ENCODE data around the gene UBA1.

Gene UBA1

DNA sequence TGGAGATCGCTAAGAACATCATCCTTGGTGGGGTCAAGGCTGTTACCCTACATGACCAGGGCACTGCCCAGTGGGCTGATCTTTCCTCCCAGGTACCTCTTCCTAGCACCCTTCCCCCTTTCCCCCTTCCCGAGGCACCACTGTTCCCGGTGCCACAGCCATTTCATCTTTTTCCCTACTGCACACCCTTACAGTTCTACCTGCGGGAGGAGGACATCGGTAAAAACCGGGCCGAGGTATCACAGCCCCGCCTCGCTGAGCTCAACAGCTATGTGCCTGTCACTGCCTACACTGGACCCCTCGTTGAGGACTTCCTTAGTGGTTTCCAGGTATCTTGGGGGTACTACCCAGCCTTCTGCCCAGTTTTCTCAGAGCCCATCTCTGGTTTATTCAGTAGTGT lies 5.7 kb downstream of the UBA1 start:
- Histone ChIP-seq H3K4me3 (ENCODE audit: low read length, poor library complexity, severe bottlenecking) (no peak overlapping the region), H3K9ac (ENCODE audit: low read depth, low read length, poor library complexity, severe bottlenecking) (no peak overlapping the region), H3F3A (ENCODE audit: low read depth) (no peaks in the 10 kb centered on the region), H3K9me2 (replicated peaks; ENCODE audit: low read depth, low read length) (no peaks in the 10 kb centered on the region), H3K79me2 (ENCODE audit: insufficient read depth, low read length) (peaks cover 51% of the 10 kb centered on the region), H3K4me2 (ENCODE audit: low read depth, low read length, poor library complexity, severe bottlenecking) (no peak overlapping the region), H4K20me1 (ENCODE audit: insufficient read depth, low read length, poor library complexity, severe bottlenecking) (peaks cover 34% of the 10 kb centered on the region), H2AFZ (ENCODE audit: low read length) (no peak overlapping the region), H3K4me1 (ENCODE audit: insufficient read depth, low read length, poor library complexity, severe bottlenecking) (peaks cover 28% of the 10 kb centered on the region), H3K36me3 (ENCODE audit: insufficient read depth, low read length) (peaks cover 53% of the 10 kb centered on the region; the same call in 1 of the 2 replicates), H3K9me3 (ENCODE audit: insufficient read depth, low read depth, low read length) (no peaks in the 10 kb centered on the region), H3K27me3 (ENCODE audit: insufficient read depth, low read length, poor library complexity, severe bottlenecking) (no peaks in the 10 kb centered on the region)
- TF ChIP-seq EZH2phosphoT487 (IDR thresholded peaks at IDR 0.05; ENCODE audit: borderline replicate concordance): no peak
- TF ChIP-seq, protein P1, sequence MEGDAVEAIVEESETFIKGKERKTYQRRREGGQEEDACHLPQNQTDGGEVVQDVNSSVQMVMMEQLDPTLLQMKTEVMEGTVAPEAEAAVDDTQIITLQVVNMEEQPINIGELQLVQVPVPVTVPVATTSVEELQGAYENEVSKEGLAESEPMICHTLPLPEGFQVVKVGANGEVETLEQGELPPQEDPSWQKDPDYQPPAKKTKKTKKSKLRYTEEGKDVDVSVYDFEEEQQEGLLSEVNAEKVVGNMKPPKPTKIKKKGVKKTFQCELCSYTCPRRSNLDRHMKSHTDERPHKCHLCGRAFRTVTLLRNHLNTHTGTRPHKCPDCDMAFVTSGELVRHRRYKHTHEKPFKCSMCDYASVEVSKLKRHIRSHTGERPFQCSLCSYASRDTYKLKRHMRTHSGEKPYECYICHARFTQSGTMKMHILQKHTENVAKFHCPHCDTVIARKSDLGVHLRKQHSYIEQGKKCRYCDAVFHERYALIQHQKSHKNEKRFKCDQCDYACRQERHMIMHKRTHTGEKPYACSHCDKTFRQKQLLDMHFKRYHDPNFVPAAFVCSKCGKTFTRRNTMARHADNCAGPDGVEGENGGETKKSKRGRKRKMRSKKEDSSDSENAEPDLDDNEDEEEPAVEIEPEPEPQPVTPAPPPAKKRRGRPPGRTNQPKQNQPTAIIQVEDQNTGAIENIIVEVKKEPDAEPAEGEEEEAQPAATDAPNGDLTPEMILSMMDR (conservative IDR thresholded peaks at IDR 0.05; ENCODE audit: low read length): no peak

DNA sequence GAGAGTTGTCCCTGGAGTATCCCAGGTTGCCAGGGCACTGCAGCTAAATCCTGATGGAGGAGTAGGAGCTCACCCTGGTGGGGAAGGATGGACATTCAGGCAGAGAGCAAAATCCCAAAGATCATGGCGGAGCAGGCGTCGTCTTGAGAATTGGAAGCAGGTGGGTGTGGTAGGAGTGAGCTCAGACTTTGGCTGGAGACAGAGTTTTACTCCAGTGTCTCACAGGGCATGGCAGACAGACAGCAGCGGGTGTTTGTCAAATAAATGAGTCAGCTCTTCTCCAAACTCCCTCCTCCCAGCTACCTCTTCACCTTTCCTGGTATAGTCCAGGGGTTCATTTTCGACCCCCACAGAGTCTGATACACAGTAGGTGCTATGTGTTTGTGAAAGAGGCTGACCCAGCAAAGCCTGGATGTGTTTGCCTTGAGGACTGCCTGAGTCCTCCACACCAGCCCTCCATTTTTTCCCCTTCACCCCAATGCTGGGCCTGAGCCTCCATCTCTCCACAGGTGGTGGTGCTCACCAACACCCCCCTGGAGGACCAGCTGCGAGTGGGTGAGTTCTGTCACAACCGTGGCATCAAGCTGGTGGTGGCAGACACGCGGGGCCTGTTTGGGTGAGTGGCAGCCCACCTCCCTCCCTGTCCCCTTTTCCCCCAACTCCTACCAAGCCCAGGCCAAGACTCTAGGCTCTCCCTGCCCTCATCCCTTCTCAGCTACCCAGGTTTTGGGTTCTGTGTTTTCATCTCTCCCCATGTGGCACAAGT lies 6.9 kb downstream of the UBA1 start:
- H3K9me3 ChIP-seq (ENCODE audit: insufficient read depth, low read depth, low read length): no peaks in the 10 kb centered on the region
- no peak overlapping the region for H2AFZ ChIP-seq (ENCODE audit: low read length)
- H3K9me2 ChIP-seq (replicated peaks; ENCODE audit: low read depth, low read length): no peaks in the 10 kb centered on the region
- H3F3A ChIP-seq (ENCODE audit: low read depth): no peaks in the 10 kb centered on the region
- H3K36me3 ChIP-seq (ENCODE audit: insufficient read depth, low read length): peaks cover 63% of the 10 kb centered on the region; the same call in 1 of the 2 replicates
- H3K27me3 ChIP-seq (ENCODE audit: insufficient read depth, low read length, poor library complexity, severe bottlenecking): no peaks in the 10 kb centered on the region
- TF ChIP-seq, protein P1 (conservative IDR thresholded peaks at IDR 0.05; ENCODE audit: low read length): no peak
- no peak for TF ChIP-seq EZH2phosphoT487 (IDR thresholded peaks at IDR 0.05; ENCODE audit: borderline replicate concordance)
- H3K79me2 ChIP-seq (ENCODE audit: insufficient read depth, low read length): peaks cover 38% of the 10 kb centered on the region
- H4K20me1 ChIP-seq (ENCODE audit: insufficient read depth, low read length, poor library complexity, severe bottlenecking): peaks cover 30% of the 10 kb centered on the region
- H3K9ac ChIP-seq (ENCODE audit: low read depth, low read length, poor library complexity, severe bottlenecking): no peak overlapping the region
- no peak overlapping the region for H3K4me3 ChIP-seq (ENCODE audit: low read length, poor library complexity, severe bottlenecking)
- no peak overlapping the region for H3K4me2 ChIP-seq (ENCODE audit: low read depth, low read length, poor library complexity, severe bottlenecking)
- peaks cover 26% of the 10 kb centered on the region for H3K4me1 ChIP-seq (ENCODE audit: insufficient read depth, low read length, poor library complexity, severe bottlenecking)

DNA sequence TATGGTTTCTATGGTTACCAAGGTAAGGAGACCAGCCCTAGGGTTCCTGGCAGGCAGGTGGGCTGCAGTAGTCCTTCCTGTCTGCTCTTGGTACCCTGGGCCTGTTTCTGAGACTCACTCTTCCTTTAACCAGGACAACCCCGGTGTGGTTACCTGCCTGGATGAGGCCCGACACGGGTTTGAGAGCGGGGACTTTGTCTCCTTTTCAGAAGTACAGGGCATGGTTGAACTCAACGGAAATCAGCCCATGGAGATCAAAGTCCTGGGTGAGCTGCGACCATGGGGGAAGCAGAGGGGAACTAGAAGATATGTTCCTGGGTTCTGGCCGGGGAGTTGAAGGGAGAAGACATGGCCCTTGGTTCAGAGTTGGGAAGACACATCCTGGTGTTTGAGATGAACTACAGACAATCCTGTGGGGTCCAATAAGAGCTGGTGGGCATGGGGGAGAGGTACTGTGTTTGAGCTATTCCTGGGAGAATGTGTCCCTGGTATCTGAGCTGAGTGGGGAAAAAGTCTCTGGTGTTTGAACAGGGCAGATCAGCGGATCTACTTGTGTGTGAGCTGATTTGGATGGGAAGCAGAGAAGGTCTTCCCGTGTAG lies 7.8 kb downstream of the UBA1 start:
- H3K79me2 ChIP-seq (ENCODE audit: insufficient read depth, low read length): peaks cover 29% of the 10 kb centered on the region
- H3F3A ChIP-seq (ENCODE audit: low read depth): no peaks in the 10 kb centered on the region
- no peak overlapping the region for H3K9ac ChIP-seq (ENCODE audit: low read depth, low read length, poor library complexity, severe bottlenecking)
- peaks cover 18% of the 10 kb centered on the region for H3K4me1 ChIP-seq (ENCODE audit: insufficient read depth, low read length, poor library complexity, severe bottlenecking)
- no peaks in the 10 kb centered on the region for H3K9me2 ChIP-seq (replicated peaks; ENCODE audit: low read depth, low read length)
- no peak overlapping the region for H2AFZ ChIP-seq (ENCODE audit: low read length)
- no peaks in the 10 kb centered on the region for H3K9me3 ChIP-seq (ENCODE audit: insufficient read depth, low read depth, low read length)
- no peak overlapping the region for H3K4me2 ChIP-seq (ENCODE audit: low read depth, low read length, poor library complexity, severe bottlenecking)
- TF ChIP-seq, protein P1 (conservative IDR thresholded peaks at IDR 0.05; ENCODE audit: low read length): no peak
- TF ChIP-seq EZH2phosphoT487 (IDR thresholded peaks at IDR 0.05; ENCODE audit: borderline replicate concordance): no peak
- peaks cover 71% of the 10 kb centered on the region; the same call in 1 of the 2 replicates for H3K36me3 ChIP-seq (ENCODE audit: insufficient read depth, low read length)
- H3K4me3 ChIP-seq (ENCODE audit: low read length, poor library complexity, severe bottlenecking): no peak overlapping the region
- H3K27me3 ChIP-seq (ENCODE audit: insufficient read depth, low read length, poor library complexity, severe bottlenecking): no peaks in the 10 kb centered on the region
- H4K20me1 ChIP-seq (ENCODE audit: insufficient read depth, low read length, poor library complexity, severe bottlenecking): peaks cover 21% of the 10 kb centered on the region
